Natural killer cell treated with Interleukin-12 subunit alpha and Interleukin-12 subunit beta and Interleukin-15 and Interleukin-18, amount 100 ng/mL, for 72 hours (primary cell): ENCODE measurements around the gene LEKR1. TPM values are rescaled to one million over a fixed set of nuclear protein-coding genes. Genes with fewer than 3 reads are reported as not detected.
"Not testable (repeated sequence)": the region's sequence is repeated elsewhere in the genome, so short reads cannot be mapped to it uniquely, and the experiment has no call there.

Experiments
- ATAC-seq, 2 donors: fragments of 150-1000 bp; cut with Tn5 transposase in 1 of 2; sonication (Bioruptor Pico), chemical (Tn5 transposase) in 1 of 2; 2 replicates each; pipeline ENCODE4 v1.10.0; 2021
- DNase-seq: peaks from one replicate; pipeline ENCODE4 v3.0.0; 2022; ENCODE audit warnings: low spot score
- H3K27ac Mint-ChIP-seq, 2 donors: 1 replicate in 1 of 2; 2 replicates in 1 of 2; pipeline ENCODE4 v1.8.0; 2022; ENCODE audit warnings: mixed read lengths in 2 of 2, mild to moderate bottlenecking in 1 of 2, moderate library complexity in 1 of 2
- H3K27me3 Mint-ChIP-seq, 2 donors: 1 replicate in 1 of 2; 2 replicates in 1 of 2; pipeline ENCODE4 v1.8.0; 2022; ENCODE audit warnings: mixed read lengths in 2 of 2
- H3K36me3 Mint-ChIP-seq: one replicate; pipeline ENCODE4 v1.8.0; 2022; ENCODE audit warnings: mixed read lengths
- H3K4me1 Mint-ChIP-seq, 2 donors: 1 replicate in 1 of 2; 2 replicates in 1 of 2; pipeline ENCODE4 v1.8.0; 2022; ENCODE audit warnings: low read depth in 2 of 2, mixed read lengths in 2 of 2, mild to moderate bottlenecking in 1 of 2
- H3K4me3 Mint-ChIP-seq: one replicate; pipeline ENCODE4 v1.8.0; 2022; ENCODE audit warnings: mixed read lengths
- H3K9me3 Mint-ChIP-seq: 2 replicates; pipeline ENCODE4 v1.8.0; 2022; ENCODE audit warnings: mixed read lengths
- total RNA-seq, 2 donors: library from RNA; stranded (reverse); gene quantifications; one replicate each; pipeline ENCODE4 v1.2.3, GENCODE V29; 2022

The LEKR1 gene
- total RNA-seq, 2 donors from 2014 or later, result 0.43 to 1.3 TPM

- peaks cover 6 to 24% of the 10 kb centered on the region in 2 donors for H3K27me3 Mint-ChIP-seq
- DNase-seq, result no peak
- no peaks in the 10 kb centered on the region for H3K4me1 Mint-ChIP-seq
- ATAC-seq, result no peak
- H3K9me3 Mint-ChIP-seq, result peaks cover 26% of the 10 kb centered on the region
- H3K4me3 Mint-ChIP-seq, result no peak overlapping the region
- no peak overlapping the region for H3K27ac Mint-ChIP-seq
- H3K36me3 Mint-ChIP-seq, result peaks cover 55% of the 10 kb centered on the region
Measured at GRCh38 chr3:156873906-156874305, 47.8 kb downstream of the LEKR1 start.

DNA sequence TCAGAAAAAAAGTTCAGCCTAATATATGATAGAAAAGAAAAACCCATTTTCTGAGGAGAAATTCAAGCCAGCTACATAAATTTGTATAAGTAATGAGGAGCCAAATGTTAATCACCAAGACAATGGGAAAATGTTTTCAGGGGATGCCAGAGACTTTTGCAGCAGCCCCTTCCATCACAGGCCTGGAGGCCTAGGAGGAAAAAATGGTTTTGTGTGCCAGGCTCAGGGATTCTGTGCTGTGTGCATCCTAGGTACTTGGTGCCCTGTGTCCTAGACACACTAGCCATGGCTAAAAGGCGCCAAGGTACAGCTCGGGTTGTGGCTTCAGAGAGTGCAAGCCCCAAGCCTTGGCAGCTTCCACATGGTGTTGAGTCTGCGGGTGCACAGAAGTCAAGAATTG, 53.3 kb downstream of the LEKR1 start:
- not testable (repeated sequence) for H3K27me3 Mint-ChIP-seq, H3K4me3 Mint-ChIP-seq, H3K4me1 Mint-ChIP-seq, DNase-seq, H3K27ac Mint-ChIP-seq, ATAC-seq
- Mint-ChIP-seq H3K36me3 (peaks cover 42% of the 10 kb centered on the region), H3K9me3 (peaks cover 22% of the 10 kb centered on the region)

- peaks cover 0 to 2% of the 10 kb centered on the region in 2 donors for H3K27me3 Mint-ChIP-seq
- peaks cover 6% of the 10 kb centered on the region for H3K36me3 Mint-ChIP-seq
- H3K9me3 Mint-ChIP-seq, result peaks cover 3% of the 10 kb centered on the region
- ATAC-seq, result peak in 1 of 2 donors; percentile 6
- H3K27ac Mint-ChIP-seq, result no peak overlapping the region
- no peak overlapping the region for H3K4me3 Mint-ChIP-seq
- no peak for DNase-seq
- H3K4me1 Mint-ChIP-seq, result no peaks in the 10 kb centered on the region
Measured at GRCh38 chr3:156885761-156886160, 59.6 kb downstream of the LEKR1 start.

DNA sequence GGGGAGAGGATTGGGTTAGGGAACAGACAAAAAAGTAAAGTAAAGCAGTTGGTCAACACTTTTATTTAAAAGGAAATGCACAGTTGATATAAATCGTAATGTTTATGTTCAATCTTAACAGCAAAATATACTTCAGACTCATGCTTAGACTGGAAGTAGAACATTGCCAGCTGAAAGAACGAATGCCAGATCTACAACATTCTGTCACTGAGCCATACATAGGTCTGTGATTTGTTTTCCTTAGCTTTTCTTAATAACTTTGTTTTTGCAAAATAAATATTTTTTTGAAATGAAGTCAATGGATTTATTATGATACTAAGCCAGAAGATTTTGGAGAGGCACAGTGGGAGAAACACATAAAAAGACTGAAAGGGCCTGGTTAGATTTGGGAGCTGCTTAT, 62.0 kb downstream of the LEKR1 start:
- Mint-ChIP-seq H3K9me3 (no peaks in the 10 kb centered on the region), H3K27me3 (peaks cover 0 to 2% of the 10 kb centered on the region in 2 donors), H3K27ac (no peak overlapping the region), H3K36me3 (peaks cover 6% of the 10 kb centered on the region), H3K4me1 (no peaks in the 10 kb centered on the region), H3K4me3 (no peak overlapping the region)
- ATAC-seq (no peak), DNase-seq (no peak)

DNA sequence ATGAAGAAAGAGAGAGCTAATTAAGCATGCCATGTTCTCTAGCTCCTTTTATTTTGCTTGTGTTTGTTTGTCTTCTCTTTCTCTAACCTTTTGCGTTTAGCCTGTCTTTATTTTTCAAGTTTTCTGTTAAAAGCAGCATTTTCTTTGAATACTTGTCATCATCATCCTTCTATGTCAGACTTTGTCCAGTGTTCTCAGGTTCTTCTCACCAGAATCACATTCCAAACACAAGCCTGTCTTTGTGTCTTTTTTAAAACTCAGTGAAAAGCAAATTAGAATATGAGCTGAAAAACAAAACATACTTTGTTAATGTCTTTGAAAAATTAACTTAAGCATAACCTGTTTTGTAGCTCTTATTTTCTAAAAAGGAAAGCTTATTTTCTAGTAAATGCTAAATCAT, 62.4 kb downstream of the LEKR1 start:
- H3K4me3 Mint-ChIP-seq, result no peak overlapping the region
- H3K27ac Mint-ChIP-seq, result no peak overlapping the region
- H3K4me1 Mint-ChIP-seq, result no peaks in the 10 kb centered on the region
- DNase-seq (no peak), ATAC-seq (no peak)
- peaks cover 0 to 2% of the 10 kb centered on the region in 2 donors for H3K27me3 Mint-ChIP-seq
- peaks cover 7% of the 10 kb centered on the region for H3K36me3 Mint-ChIP-seq
- no peaks in the 10 kb centered on the region for H3K9me3 Mint-ChIP-seq

- Mint-ChIP-seq H3K36me3 (peaks cover 10% of the 10 kb centered on the region), H3K27ac (no peak overlapping the region), H3K9me3 (peaks cover 12% of the 10 kb centered on the region), H3K4me1 (no peaks in the 10 kb centered on the region), H3K27me3 (peaks cover 0 to 3% of the 10 kb centered on the region in 2 donors), H3K4me3 (no peak overlapping the region)
- no peak for DNase-seq
- ATAC-seq, result no peak
Measured at GRCh38 chr3:156892701-156893100, 66.5 kb downstream of the LEKR1 start.

DNA sequence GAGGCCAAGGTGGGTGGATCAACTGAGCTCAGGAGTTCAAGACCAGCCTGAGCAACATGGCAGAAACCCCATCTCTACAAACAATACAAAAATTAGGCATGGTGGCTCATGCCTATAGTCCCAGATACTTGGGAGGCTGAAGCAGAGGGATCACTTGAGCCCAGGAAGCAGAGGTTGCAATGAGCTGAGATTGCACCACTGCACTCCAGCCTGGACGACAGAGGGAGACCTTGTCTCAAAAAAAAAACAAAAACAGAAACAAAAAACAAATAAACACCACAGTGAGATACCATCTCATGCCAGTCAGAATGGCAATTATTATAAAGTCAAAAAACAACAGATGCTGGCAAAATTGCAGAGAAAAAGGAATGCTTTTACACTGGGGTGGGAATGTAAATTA, 69.2 kb downstream of the LEKR1 start:
- H3K4me3 Mint-ChIP-seq, H3K27ac Mint-ChIP-seq, ATAC-seq, DNase-seq, H3K27me3 Mint-ChIP-seq, H3K4me1 Mint-ChIP-seq: not testable (repeated sequence)
- H3K36me3 Mint-ChIP-seq, result peaks cover 10% of the 10 kb centered on the region
- peaks cover 12% of the 10 kb centered on the region for H3K9me3 Mint-ChIP-seq

DNA sequence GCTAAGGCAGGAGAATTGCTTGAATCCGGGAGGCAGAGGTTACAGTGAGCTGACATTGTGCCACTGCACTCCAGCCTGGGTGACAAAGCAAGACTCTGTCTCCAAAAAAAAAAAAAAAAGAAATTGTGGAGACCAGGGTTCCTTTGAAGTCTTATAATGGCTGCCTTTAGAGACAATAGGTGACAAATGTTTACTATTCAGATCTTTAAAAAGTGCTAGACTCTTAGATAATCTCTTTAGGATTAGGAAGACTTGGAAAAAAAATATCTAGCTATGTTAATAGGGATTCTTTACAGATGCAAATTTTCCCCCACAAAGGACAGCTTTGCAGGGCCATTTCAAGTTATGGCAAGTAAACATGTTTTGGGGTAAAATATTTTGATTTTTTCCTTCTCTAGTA, 71.7 kb downstream of the LEKR1 start:
- not testable (repeated sequence) for H3K27me3 Mint-ChIP-seq, ATAC-seq, H3K27ac Mint-ChIP-seq, H3K4me3 Mint-ChIP-seq, DNase-seq, H3K4me1 Mint-ChIP-seq
- peaks cover 12% of the 10 kb centered on the region for H3K9me3 Mint-ChIP-seq
- peaks cover 10% of the 10 kb centered on the region for H3K36me3 Mint-ChIP-seq

- peaks cover 12% of the 10 kb centered on the region for H3K9me3 Mint-ChIP-seq
- H3K27ac Mint-ChIP-seq, result no peak overlapping the region
- H3K4me3 Mint-ChIP-seq, result no peak overlapping the region
- H3K36me3 Mint-ChIP-seq, result peaks cover 10% of the 10 kb centered on the region
- H3K4me1 Mint-ChIP-seq, result no peaks in the 10 kb centered on the region
- H3K27me3 Mint-ChIP-seq, result peaks cover 0 to 3% of the 10 kb centered on the region in 2 donors
- no peak for ATAC-seq
- DNase-seq, result no peak
Measured at GRCh38 chr3:156898296-156898880, 72.2 kb downstream of the LEKR1 start.

- no peak for ATAC-seq
- no peak overlapping the region for H3K4me3 Mint-ChIP-seq
- H3K9me3 Mint-ChIP-seq, result peaks cover 7% of the 10 kb centered on the region
- no peak overlapping the region for H3K27ac Mint-ChIP-seq
- H3K27me3 Mint-ChIP-seq, result peaks cover 0 to 3% of the 10 kb centered on the region in 2 donors
- no peaks in the 10 kb centered on the region for H3K4me1 Mint-ChIP-seq
- DNase-seq, result no peak
- H3K36me3 Mint-ChIP-seq, result no peaks in the 10 kb centered on the region
Measured at GRCh38 chr3:156899951-156900350, 73.8 kb downstream of the LEKR1 start.

- no peak for ATAC-seq
- no peak for DNase-seq
- Mint-ChIP-seq H3K36me3 (no peaks in the 10 kb centered on the region), H3K27ac (no peak overlapping the region), H3K9me3 (no peaks in the 10 kb centered on the region), H3K27me3 (no peaks in the 10 kb centered on the region), H3K4me3 (no peak overlapping the region), H3K4me1 (no peaks in the 10 kb centered on the region)
Measured at GRCh38 chr3:156902916-156903315, 76.8 kb downstream of the LEKR1 start.

- Mint-ChIP-seq H3K9me3 (no peaks in the 10 kb centered on the region), H3K36me3 (no peaks in the 10 kb centered on the region), H3K4me3 (no peak overlapping the region), H3K27me3 (peaks cover 3 to 8% of the 10 kb centered on the region in 2 donors), H3K4me1 (no peaks in the 10 kb centered on the region), H3K27ac (no peak overlapping the region)
- DNase-seq (no peak), ATAC-seq (no peak)
Measured at GRCh38 chr3:156906275-156906674, 80.1 kb downstream of the LEKR1 start.

- DNase-seq, result no peak
- no peaks in the 10 kb centered on the region for H3K4me1 Mint-ChIP-seq
- no peak overlapping the region for H3K4me3 Mint-ChIP-seq
- no peak for ATAC-seq
- H3K36me3 Mint-ChIP-seq, result no peaks in the 10 kb centered on the region
- H3K9me3 Mint-ChIP-seq, result no peaks in the 10 kb centered on the region
- H3K27me3 Mint-ChIP-seq, result peaks cover 3 to 8% of the 10 kb centered on the region in 2 donors
- no peak overlapping the region for H3K27ac Mint-ChIP-seq
Measured at GRCh38 chr3:156908398-156908797, 82.2 kb downstream of the LEKR1 start.

GRCh38 chr3:156910022-156910421, 83.9 kb downstream of the LEKR1 start:
- Mint-ChIP-seq H3K27me3 (peaks cover 8 to 17% of the 10 kb centered on the region in 2 donors), H3K4me1 (no peaks in the 10 kb centered on the region), H3K36me3 (peaks cover 8% of the 10 kb centered on the region), H3K27ac (no peak overlapping the region), H3K9me3 (peaks cover 2% of the 10 kb centered on the region), H3K4me3 (no peak overlapping the region)
- ATAC-seq, result no peak
- no peak for DNase-seq

- ATAC-seq, H3K4me3 Mint-ChIP-seq, DNase-seq, H3K9me3 Mint-ChIP-seq, H3K4me1 Mint-ChIP-seq, H3K27ac Mint-ChIP-seq: not testable (repeated sequence)
- peaks cover 16% of the 10 kb centered on the region for H3K36me3 Mint-ChIP-seq
- H3K27me3 Mint-ChIP-seq, result peaks cover 8 to 24% of the 10 kb centered on the region in 2 donors
Measured at GRCh38 chr3:156910831-156911230, 84.7 kb downstream of the LEKR1 start.
